ENCODE measurements around the gene RPAP3. TPM values are rescaled to one million over a fixed set of nuclear protein-coding genes. Genes with fewer than 3 reads are reported as not detected.

Gene RPAP3
- total and polyA plus RNA-seq, 10 donors: 12.2 to 35.5 (median 26.4) TPM

DNA sequence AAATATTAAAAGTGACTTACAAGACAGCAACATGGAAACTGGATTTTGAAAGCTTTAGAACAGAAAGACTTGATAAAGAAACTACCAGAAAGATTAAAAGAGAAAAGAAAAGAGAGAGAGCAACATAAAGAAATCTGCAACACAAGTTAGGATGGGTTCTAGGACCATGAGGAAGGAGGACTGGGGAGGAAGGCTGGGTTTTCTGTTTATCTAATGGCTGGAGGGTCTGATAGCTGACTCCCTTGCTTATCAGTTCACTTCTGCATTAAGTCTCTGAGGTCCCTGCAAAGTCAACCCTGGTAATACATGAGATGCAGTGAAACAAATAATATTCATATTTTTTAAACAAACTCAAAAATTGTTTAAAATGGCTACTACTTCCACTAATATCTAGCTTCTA is 90.1 kb downstream of the RPAP3 start:
- Histone ChIP-seq H3K4me1 (no peaks in the 10 kb centered on the region), H3K4me3 (no peak overlapping the region), H3K36me3 (peaks cover 0 to 17% (median 0%) of the 10 kb centered on the region in 6 donors), H3K27ac (no peak overlapping the region), H3K27me3 (replicated peaks in 1 of 7) (no peaks in the 10 kb centered on the region), H3K9me3 (peaks cover 0 to 31% (median 23%) of the 10 kb centered on the region in 8 donors)
- TF ChIP-seq CTCF (IDR thresholded peaks at IDR 0.05 in 8 of 11, conservative IDR thresholded peaks at IDR 0.05 in 3 of 11): no peak
- TF ChIP-seq POLR2A (IDR thresholded peaks at IDR 0.05): no peak
- no peak for TF ChIP-seq POLR2AphosphoS5 (IDR thresholded peaks at IDR 0.05)
- no peak for DNase-seq
- intact Hi-C loops (cut with DNase I; ENCODE audit: low total_unique reads): no loop called here

DNA sequence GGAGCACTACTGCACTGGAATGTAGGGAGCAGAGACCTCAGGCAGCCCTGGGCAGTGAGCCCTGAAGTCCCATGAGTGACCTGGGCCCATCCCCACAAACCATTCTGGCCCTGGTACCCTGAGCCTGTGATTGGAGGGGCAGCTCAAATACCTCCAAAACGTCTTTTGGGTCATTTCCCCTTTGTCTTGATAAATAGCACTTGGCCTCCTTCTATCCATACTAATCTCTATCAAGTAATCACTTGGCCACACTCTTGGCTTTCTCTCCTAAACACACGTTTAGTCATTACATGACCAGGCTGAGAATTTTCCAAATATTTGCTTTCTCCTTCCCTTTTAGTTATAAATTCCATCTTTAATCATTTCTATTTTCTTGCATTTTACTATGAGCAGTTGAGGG is 91.3 kb downstream of the RPAP3 start:
- H3K27ac ChIP-seq: no peak overlapping the region
- H3K36me3 ChIP-seq: peaks cover 0 to 17% (median 0%) of the 10 kb centered on the region in 6 donors
- H3K4me1 ChIP-seq: peaks cover 0 to 4% (median 0%) of the 10 kb centered on the region in 6 donors
- no peak overlapping the region for H3K4me3 ChIP-seq
- TF ChIP-seq POLR2A (IDR thresholded peaks at IDR 0.05) (no peak), CTCF (IDR thresholded peaks at IDR 0.05 in 8 of 11, conservative IDR thresholded peaks at IDR 0.05 in 3 of 11) (no peak), POLR2AphosphoS5 (IDR thresholded peaks at IDR 0.05) (no peak)
- H3K27me3 ChIP-seq (replicated peaks in 1 of 7): no peaks in the 10 kb centered on the region
- intact Hi-C loops (cut with DNase I; ENCODE audit: low total_unique reads): no loop called here
- H3K9me3 ChIP-seq: peaks cover 0 to 31% (median 23%) of the 10 kb centered on the region in 8 donors
- 63 to 73% (median 70%) methylated on average over 2 of the region's 2 CpGs for WGBS, 5 donors
- DNase-seq: no peak

DNA sequence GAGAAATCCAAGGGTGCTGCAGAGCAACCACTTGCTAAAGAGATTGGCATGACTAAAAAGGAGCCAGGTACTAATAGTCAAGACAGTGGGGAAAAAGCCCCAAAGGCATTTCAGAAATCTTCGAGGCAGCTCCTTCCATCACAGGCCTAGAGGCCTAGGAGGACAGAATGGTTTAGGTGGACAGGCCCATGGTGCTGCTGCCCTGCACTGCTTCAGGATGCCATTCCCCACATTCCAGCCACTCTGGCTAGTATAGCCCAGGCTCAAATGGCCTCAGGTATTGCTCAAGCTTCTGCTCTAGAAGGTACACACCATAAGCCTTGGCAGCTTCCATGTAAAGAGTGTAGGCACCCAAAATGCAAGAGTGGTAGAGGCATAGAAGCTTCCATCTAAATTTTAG is 92.9 kb downstream of the RPAP3 start:
- no peak for DNase-seq
- TF ChIP-seq POLR2A (IDR thresholded peaks at IDR 0.05) (no peak), POLR2AphosphoS5 (IDR thresholded peaks at IDR 0.05) (no peak), CTCF (IDR thresholded peaks at IDR 0.05 in 8 of 11, conservative IDR thresholded peaks at IDR 0.05 in 3 of 11) (no peak)
- H3K4me1 ChIP-seq: peaks cover 0 to 18% (median 4%) of the 10 kb centered on the region in 6 donors
- H3K27me3 ChIP-seq (replicated peaks in 1 of 7): no peaks in the 10 kb centered on the region
- no peak overlapping the region for H3K27ac ChIP-seq
- intact Hi-C loops (cut with DNase I; ENCODE audit: low total_unique reads): no loop called here
- H3K36me3 ChIP-seq: peaks cover 0 to 17% (median 0%) of the 10 kb centered on the region in 6 donors
- peaks cover 0 to 31% (median 24%) of the 10 kb centered on the region in 8 donors for H3K9me3 ChIP-seq
- H3K4me3 ChIP-seq: no peak overlapping the region
- WGBS, 5 donors: 87 to 100% (median 95%) methylated on average over 1 of the region's 1 CpG

GRCh38 chr12:47611906-47612305 is 93.9 kb downstream of the RPAP3 start:
- Histone ChIP-seq H3K27me3 (replicated peaks in 1 of 7) (no peaks in the 10 kb centered on the region), H3K27ac (no peak overlapping the region), H3K9me3 (peaks cover 0 to 41% (median 32%) of the 10 kb centered on the region in 8 donors), H3K4me3 (no peak overlapping the region), H3K36me3 (peaks cover 0 to 17% (median 0%) of the 10 kb centered on the region in 6 donors), H3K4me1 (peaks cover 0 to 21% (median 4%) of the 10 kb centered on the region in 6 donors)
- TF ChIP-seq POLR2AphosphoS5 (IDR thresholded peaks at IDR 0.05): no peak
- TF ChIP-seq POLR2A (IDR thresholded peaks at IDR 0.05): no peak
- TF ChIP-seq CTCF (IDR thresholded peaks at IDR 0.05 in 8 of 11, conservative IDR thresholded peaks at IDR 0.05 in 3 of 11): no peak
- DNase-seq: no peak
- intact Hi-C loops (cut with DNase I; ENCODE audit: low total_unique reads): no loop called here

Other genes with a start within 250 kb of the RPAP3 start
- under 1 TPM in 3 of 7 donors, not detected in 4; 0.32 to 0.92 (median 0.70) TPM for gene ENDOU, start 19.5 kb upstream of the RPAP3 start, total RNA-seq
- under 1 TPM; 0.05 to 0.16 (median 0.13) TPM for gene ENDOU, start 19.5 kb upstream of the RPAP3 start, polyA plus RNA-seq
- gene RAPGEF3, start 52.9 kb upstream of the RPAP3 start, total RNA-seq: 10 to 100 TPM; 50.6 to 84.3 (median 57.8) TPM
- gene RAPGEF3, start 52.9 kb upstream of the RPAP3 start, polyA plus RNA-seq: 100 to 1,000 TPM in 1 of 3 donors, 10 to 100 TPM in 2; 21.4 to 116 (median 64.3) TPM
- gene SLC48A1, start 67.2 kb upstream of the RPAP3 start, total RNA-seq: 10 to 100 TPM; 20.2 to 66.4 (median 42.3) TPM
- 10 to 100 TPM in 1 of 3 donors, 1 to 10 TPM in 2; 8.4 to 24.1 (median 9.5) TPM for gene SLC48A1, start 67.2 kb upstream of the RPAP3 start, polyA plus RNA-seq
- 100 to 1,000 TPM in 5 of 7 donors, 10 to 100 TPM in 2; 74.9 to 158 (median 132) TPM for gene HDAC7, start 113.9 kb upstream of the RPAP3 start, total RNA-seq
- 10 to 100 TPM; 39.6 to 76.7 (median 52.2) TPM for gene HDAC7, start 113.9 kb upstream of the RPAP3 start, polyA plus RNA-seq
- gene VDR, start 199.0 kb upstream of the RPAP3 start, total RNA-seq: 10 to 100 TPM in 1 of 7 donors, 1 to 10 TPM in 6; 5.5 to 10.5 (median 6.4) TPM
- under 1 TPM; 0.70 to 0.89 (median 0.83) TPM for gene VDR, start 199.0 kb upstream of the RPAP3 start, polyA plus RNA-seq

Data from spleen (tissue), 11 donors.